Mesendoderm (in vitro differentiated cells): ENCODE measurements around the gene MB21D2.

Source experiments
- DNase-seq: peaks from one replicate; pipeline ENCODE4 v3.0.0; 2013
- H2AK5ac ChIP-seq: 2 replicates; pipeline ENCODE4 v1.6.1; 2013; ENCODE audit warnings: low read length, inconsistent platforms
- H2BK120ac ChIP-seq: 2 replicates; pipeline ENCODE4 v1.6.1; 2013; ENCODE audit warnings: low read depth, mild to moderate bottlenecking, low read length, moderate library complexity, mixed read lengths
- H2BK15ac ChIP-seq: replicated peaks from 2 replicates; pipeline ENCODE4 v1.6.1; 2013; ENCODE audit warnings: low read depth, mild to moderate bottlenecking, moderate library complexity
- H2BK5ac ChIP-seq: 2 replicates; pipeline ENCODE4 v1.6.1; 2013; ENCODE audit warnings: low read length, inconsistent platforms
- H3K18ac ChIP-seq: 2 replicates; pipeline ENCODE4 v1.6.1; 2013; ENCODE audit warnings: mild to moderate bottlenecking, low read length, mixed read lengths
- H3K23ac ChIP-seq: one replicate; pipeline ENCODE4 v1.6.1; 2013; ENCODE audit warnings: low read length
- H3K27ac ChIP-seq: 2 replicates; pipeline ENCODE4 v1.5.1; 2013; ENCODE audit warnings: low read depth, mild to moderate bottlenecking, inconsistent platforms, low read length, moderate library complexity
- H3K27me3 ChIP-seq: 2 replicates; pipeline ENCODE4 v1.6.1; 2013; ENCODE audit warnings: low read length, control low read depth, mild to moderate bottlenecking, inconsistent platforms; ENCODE audit not compliant: insufficient read depth, poor library complexity
- H3K36me3 ChIP-seq: 2 replicates; pipeline ENCODE4 v1.6.1; 2013; ENCODE audit warnings: low read length, inconsistent platforms; ENCODE audit not compliant: control insufficient read depth, insufficient read depth
- H3K4ac ChIP-seq: one replicate; pipeline ENCODE4 v1.6.1; 2013; ENCODE audit warnings: low read depth, mild to moderate bottlenecking, low read length, moderate library complexity
- H3K4me1 ChIP-seq: 2 replicates; pipeline ENCODE4 v1.6.1; 2013; ENCODE audit warnings: low read depth, low read length, inconsistent platforms; ENCODE audit not compliant: control insufficient read depth
- H3K4me2 ChIP-seq: 2 replicates; pipeline ENCODE4 v1.6.1; 2013; ENCODE audit warnings: low read length
- H3K4me3 ChIP-seq: 2 replicates; pipeline ENCODE4 v1.5.1; 2013; ENCODE audit warnings: mild to moderate bottlenecking, low read length
- H3K56ac ChIP-seq: one replicate; pipeline ENCODE4 v1.6.1; 2013; ENCODE audit warnings: low read length
- H3K79me1 ChIP-seq: 2 replicates; pipeline ENCODE4 v1.6.1; 2013; ENCODE audit warnings: low read length, inconsistent platforms
- H3K79me2 ChIP-seq: 2 replicates; pipeline ENCODE4 v1.6.1; 2013; ENCODE audit warnings: mild to moderate bottlenecking, low read length; ENCODE audit not compliant: control insufficient read depth, insufficient read depth
- H3K9ac ChIP-seq: 2 replicates; pipeline ENCODE4 v1.6.1; 2013; ENCODE audit warnings: low read length, inconsistent platforms
- H4K5ac ChIP-seq: one replicate; pipeline ENCODE4 v1.6.1; 2013; ENCODE audit warnings: low read length
- H4K8ac ChIP-seq: one replicate; pipeline ENCODE4 v1.6.1; 2013; ENCODE audit warnings: low read depth, mild to moderate bottlenecking, control low read depth, low read length, moderate library complexity
- WGBS: extraction: QIAGEN DNeasy Blood & Tissue Kit; methylation state at CpG from one replicate; pipeline ENCODE4 v1.1.7; 2013; ENCODE audit warnings: low lambda C conversion rate, missing lambda C conversion rate; ENCODE audit not compliant: insufficient coverage; ENCODE audit errors: extremely low coverage; 5-methylcytosine and 5-hydroxymethylcytosine counted together

MB21D2 gene

DNA sequence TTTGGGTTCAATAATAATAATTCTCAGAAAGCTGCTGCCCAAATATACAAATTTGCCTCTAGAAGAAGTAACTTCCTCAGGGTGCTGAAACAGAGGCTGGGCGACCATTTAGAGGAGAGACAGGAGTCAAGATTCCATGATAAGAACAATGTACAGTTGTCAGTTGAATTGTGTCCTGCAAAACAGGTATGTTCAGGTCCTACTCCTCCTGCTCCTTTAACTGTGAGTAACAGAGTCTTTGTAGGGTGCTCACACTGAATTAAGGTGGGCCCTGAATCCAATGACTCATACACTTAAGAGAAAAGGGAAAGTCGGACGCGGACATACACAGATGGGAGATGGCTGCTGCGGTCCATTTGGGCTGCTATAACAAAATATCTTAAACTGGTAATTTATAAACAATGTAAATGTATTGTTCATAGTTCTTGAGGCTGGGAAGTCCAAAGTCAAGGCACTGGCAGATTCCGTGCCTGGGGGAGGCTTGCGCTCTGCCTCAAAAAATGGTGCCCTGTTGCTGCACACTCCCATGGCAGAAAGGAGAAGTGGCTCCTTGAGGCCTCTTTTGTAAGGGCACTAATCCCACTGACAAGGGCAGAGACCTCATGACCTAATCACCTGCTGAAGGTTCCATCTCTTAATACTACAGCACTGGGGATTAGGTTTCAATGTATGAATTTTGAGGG, 55.1 kb downstream of the MB21D2 start:
- Histone ChIP-seq H3K4me2 (no peak overlapping the region), H3K79me1 (peaks cover 23% of the 10 kb centered on the region), H3K4me3 (no peak overlapping the region), H3K27ac (no peak overlapping the region), H3K79me2 (peaks cover 47% of the 10 kb centered on the region), H2AK5ac (no peak overlapping the region), H3K4me1 (peaks cover 4% of the 10 kb centered on the region), H2BK5ac (no peak overlapping the region), H2BK15ac (no peak overlapping the region), H3K18ac (no peak overlapping the region), H3K9ac (no peak overlapping the region), H3K23ac (no peak overlapping the region), H3K27me3 (no peaks in the 10 kb centered on the region), H3K36me3 (no peaks in the 10 kb centered on the region), H3K56ac (no peak overlapping the region), H3K4ac (no peak overlapping the region), H2BK120ac (no peak overlapping the region), H4K5ac (no peak overlapping the region), H4K8ac (no peak overlapping the region)
- no CpG with 5 or more reads among the region's 7 CpGs for WGBS
- no peak for DNase-seq

DNA sequence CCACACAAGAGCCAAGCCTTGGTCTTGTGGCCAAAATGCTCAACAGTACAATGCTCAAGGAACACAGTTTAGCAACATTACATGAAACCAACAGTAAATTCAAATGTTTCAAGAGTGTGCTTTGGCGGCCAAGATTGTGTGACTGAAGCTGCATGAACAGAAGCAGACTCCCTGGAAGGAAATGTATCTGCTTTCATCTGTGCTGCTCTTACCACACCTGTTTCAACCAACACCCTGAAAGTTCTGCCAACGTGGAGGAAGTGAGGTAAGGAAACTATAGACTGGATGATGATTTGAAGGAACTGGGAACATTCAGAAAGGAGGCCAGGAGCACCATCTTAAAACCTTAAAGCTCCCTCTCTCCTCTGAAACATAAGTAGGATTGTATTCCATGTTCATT, 55.7 kb downstream of the MB21D2 start:
- Histone ChIP-seq H3K27ac (no peak overlapping the region), H3K23ac (no peak overlapping the region), H3K4ac (no peak overlapping the region), H2BK5ac (no peak overlapping the region), H3K79me2 (peaks cover 47% of the 10 kb centered on the region), H3K18ac (no peak overlapping the region), H3K79me1 (peaks cover 24% of the 10 kb centered on the region), H2AK5ac (no peak overlapping the region), H4K8ac (no peak overlapping the region), H3K9ac (no peak overlapping the region), H3K36me3 (no peaks in the 10 kb centered on the region), H3K4me2 (no peak overlapping the region), H2BK15ac (no peak overlapping the region), H3K4me1 (peaks cover 4% of the 10 kb centered on the region), H3K56ac (no peak overlapping the region), H4K5ac (no peak overlapping the region), H3K4me3 (no peak overlapping the region), H3K27me3 (no peaks in the 10 kb centered on the region), H2BK120ac (no peak overlapping the region)
- whole genome bisulfite sequencing, result no CpG with 5 or more reads among the region's 2 CpGs
- no peak for DNase-seq

DNA sequence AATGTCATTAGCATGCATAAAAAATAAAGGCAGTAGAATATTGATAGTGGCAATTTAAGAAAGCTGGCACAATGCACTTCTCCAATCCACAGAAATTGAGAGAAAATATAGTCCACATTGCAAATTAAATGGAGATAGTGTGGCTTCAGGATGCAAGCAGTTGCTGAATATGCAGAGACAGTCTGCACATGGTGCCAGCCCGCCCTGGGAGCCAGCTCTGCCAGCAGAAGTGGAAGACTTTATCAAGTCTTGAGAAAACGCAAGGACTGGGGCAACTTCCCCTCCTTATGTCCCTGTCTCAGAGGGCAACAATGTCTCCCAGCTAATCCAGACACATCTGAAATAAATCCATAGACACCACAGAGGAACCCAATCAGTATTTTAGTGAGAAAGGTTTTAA, 57.2 kb downstream of the MB21D2 start:
- Histone ChIP-seq H3K79me1 (peaks cover 21% of the 10 kb centered on the region), H3K4me3 (no peak overlapping the region), H3K4me1 (peaks cover 4% of the 10 kb centered on the region), H3K36me3 (no peaks in the 10 kb centered on the region), H3K4ac (no peak overlapping the region), H3K79me2 (peaks cover 44% of the 10 kb centered on the region), H3K27me3 (no peaks in the 10 kb centered on the region), H2BK15ac (no peak overlapping the region), H3K9ac (no peak overlapping the region), H4K8ac (no peak overlapping the region), H2AK5ac (no peak overlapping the region), H3K18ac (no peak overlapping the region), H4K5ac (no peak overlapping the region), H2BK120ac (no peak overlapping the region), H3K27ac (no peak overlapping the region), H3K23ac (no peak overlapping the region), H3K56ac (no peak overlapping the region), H2BK5ac (no peak overlapping the region), H3K4me2 (no peak overlapping the region)
- no CpG with 5 or more reads among the region's 2 CpGs for WGBS
- DNase-seq, result no peak

DNA sequence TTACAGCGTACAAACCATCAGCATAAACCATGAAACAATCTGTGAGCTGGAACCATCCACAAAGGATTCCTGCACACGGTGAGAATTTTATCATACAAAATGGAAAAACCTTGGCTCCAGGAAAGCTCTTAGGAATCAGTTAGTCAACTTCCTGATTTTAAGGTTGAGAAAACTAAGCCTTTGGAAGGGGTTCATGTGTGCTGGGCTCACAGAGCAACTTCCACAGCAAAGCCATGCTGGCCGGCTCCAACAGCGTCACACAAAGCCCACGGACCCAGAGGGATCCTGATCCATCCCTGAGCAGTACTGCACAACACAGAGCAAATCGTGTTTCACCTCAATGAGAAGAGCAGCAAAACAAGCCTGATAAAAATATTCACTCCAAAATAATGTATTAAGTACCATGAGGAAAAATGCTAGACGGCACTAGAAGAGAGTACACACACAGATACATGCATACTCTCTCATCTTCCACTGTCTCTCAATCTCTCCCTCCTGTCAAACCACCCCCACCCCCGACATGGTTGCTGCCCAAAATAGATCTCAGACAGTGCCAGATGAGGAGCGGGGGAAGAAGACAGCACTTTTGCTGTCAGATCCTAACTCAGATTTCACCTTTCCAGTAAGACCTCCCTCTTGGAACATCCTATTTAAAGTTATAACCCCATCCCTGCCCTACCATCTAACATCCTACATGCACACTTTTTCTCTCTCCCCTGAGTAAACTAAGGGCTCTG, 58.6 kb downstream of the MB21D2 start:
- WGBS, result no CpG with 5 or more reads among the region's 9 CpGs

DNA sequence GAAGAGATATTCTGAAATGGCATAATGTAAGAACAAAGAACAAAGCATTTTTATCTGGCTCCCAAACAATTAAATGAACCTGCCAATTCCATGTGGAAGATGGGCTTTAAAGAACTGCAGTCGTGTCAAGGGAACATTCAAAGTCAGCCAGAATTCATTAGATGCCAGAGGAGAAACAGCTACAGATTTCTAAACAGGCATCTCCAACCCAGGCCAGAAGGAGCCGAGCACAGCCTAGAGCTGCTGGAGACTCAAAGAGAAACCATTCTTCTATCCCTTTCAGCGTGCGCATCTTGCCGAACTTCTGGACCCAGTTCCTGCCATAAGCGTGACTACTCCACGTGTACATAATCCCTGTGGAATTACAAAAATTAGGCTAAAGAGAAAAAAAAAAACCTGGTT, 60.4 kb downstream of the MB21D2 start:
- no peak overlapping the region for H3K9ac ChIP-seq
- no peak overlapping the region for H2BK5ac ChIP-seq
- H2BK120ac ChIP-seq, result no peak overlapping the region
- no CpG with 5 or more reads among the region's 7 CpGs for WGBS
- no peak overlapping the region for H3K4me3 ChIP-seq
- peaks cover 35% of the 10 kb centered on the region for H3K79me2 ChIP-seq
- no peak overlapping the region for H3K27ac ChIP-seq
- H3K56ac ChIP-seq, result no peak overlapping the region
- H3K23ac ChIP-seq, result no peak overlapping the region
- H2AK5ac ChIP-seq, result no peak overlapping the region
- no peak overlapping the region for H3K4me2 ChIP-seq
- no peak overlapping the region for H4K5ac ChIP-seq
- H2BK15ac ChIP-seq, result no peak overlapping the region
- no peaks in the 10 kb centered on the region for H3K27me3 ChIP-seq
- no peak overlapping the region for H3K4ac ChIP-seq
- H3K36me3 ChIP-seq, result no peaks in the 10 kb centered on the region
- peaks cover 13% of the 10 kb centered on the region for H3K79me1 ChIP-seq
- DNase-seq, result no peak
- no peaks in the 10 kb centered on the region for H3K4me1 ChIP-seq
- H4K8ac ChIP-seq, result no peak overlapping the region
- no peak overlapping the region for H3K18ac ChIP-seq

More for the DNA sequence above, 58.6 kb downstream of the MB21D2 start:
- Histone ChIP-seq H3K27ac (no peak overlapping the region), H3K4ac (no peak overlapping the region), H3K4me2 (no peak overlapping the region), H3K23ac (no peak overlapping the region), H3K18ac (no peak overlapping the region), H3K27me3 (no peaks in the 10 kb centered on the region), H3K9ac (no peak overlapping the region), H3K56ac (no peak overlapping the region), H4K8ac (no peak overlapping the region), H2BK15ac (no peak overlapping the region), H3K79me2 (peaks cover 38% of the 10 kb centered on the region), H2BK120ac (no peak overlapping the region), H2BK5ac (no peak overlapping the region), H3K4me1 (no peaks in the 10 kb centered on the region), H3K79me1 (peaks cover 18% of the 10 kb centered on the region), H3K4me3 (no peak overlapping the region), H2AK5ac (no peak overlapping the region), H3K36me3 (no peaks in the 10 kb centered on the region), H4K5ac (no peak overlapping the region)
- DNase-seq, result no peak
